Measurements from ENCODE around the gene ULK4.

Gene ULK4

DNA sequence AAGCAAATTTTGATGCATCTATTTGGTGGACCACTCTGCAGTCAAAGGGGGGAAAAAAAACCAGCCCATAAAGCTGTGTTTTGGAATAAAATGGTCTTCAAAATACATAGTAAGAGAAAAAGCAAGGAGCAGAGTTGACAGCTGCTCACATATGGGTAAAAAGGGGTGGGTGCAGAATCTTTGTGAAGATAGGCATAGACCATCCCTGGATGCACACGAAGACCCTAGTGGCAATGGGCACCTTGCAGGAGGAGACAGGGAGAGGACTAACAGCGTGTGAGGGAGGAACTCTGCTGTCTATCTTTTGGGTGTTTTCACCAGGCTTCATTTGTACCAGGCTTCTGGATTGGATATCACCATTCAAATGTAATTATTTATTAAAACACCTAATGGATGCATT is 718.7 kb downstream of the ULK4 start:
- H3K4me3 ChIP-seq (ENCODE audit: low read length) = no peak overlapping the region
- DNase-seq (ENCODE audit: low read depth) = no peak
- TF ChIP-seq, protein P1, sequence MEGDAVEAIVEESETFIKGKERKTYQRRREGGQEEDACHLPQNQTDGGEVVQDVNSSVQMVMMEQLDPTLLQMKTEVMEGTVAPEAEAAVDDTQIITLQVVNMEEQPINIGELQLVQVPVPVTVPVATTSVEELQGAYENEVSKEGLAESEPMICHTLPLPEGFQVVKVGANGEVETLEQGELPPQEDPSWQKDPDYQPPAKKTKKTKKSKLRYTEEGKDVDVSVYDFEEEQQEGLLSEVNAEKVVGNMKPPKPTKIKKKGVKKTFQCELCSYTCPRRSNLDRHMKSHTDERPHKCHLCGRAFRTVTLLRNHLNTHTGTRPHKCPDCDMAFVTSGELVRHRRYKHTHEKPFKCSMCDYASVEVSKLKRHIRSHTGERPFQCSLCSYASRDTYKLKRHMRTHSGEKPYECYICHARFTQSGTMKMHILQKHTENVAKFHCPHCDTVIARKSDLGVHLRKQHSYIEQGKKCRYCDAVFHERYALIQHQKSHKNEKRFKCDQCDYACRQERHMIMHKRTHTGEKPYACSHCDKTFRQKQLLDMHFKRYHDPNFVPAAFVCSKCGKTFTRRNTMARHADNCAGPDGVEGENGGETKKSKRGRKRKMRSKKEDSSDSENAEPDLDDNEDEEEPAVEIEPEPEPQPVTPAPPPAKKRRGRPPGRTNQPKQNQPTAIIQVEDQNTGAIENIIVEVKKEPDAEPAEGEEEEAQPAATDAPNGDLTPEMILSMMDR (conservative IDR thresholded peaks at IDR 0.05; ENCODE audit: low read length) = no peak

DNA sequence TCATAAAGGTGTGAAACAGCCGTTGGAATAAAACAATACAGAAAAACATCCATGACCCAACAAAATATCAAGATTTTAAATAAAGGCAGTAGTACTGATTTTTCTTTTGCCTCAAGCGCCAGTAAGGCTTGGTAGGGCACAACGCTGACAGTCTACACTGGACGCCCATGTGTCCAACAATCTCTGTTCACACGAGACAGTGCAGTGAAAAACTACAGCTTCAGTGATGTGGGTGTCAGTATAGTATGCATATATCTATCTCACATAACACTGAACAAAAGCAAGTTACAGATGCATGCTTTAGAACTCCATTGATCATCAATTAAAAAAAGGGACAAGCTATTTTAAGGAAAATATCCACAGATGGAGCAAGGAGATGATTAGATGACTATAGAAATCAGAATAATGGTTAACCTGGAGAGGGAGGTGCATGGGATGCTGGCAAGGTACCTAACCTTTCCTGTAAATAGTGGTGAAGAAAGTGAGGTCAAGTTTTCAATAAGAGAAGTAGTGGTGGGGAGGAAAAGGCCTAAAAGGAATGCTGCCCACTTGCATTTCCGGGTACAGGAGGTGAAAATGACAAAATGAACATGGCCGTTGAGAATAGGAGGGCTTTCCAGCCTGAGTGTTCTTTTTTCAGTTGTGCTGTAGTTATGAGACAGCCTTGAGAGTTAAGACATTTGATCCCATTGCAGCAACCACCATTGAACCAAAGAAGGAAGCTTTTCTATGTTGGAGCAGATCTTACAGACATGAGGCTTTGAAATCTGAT is 719.9 kb downstream of the ULK4 start:
- TF ChIP-seq, protein P1 (conservative IDR thresholded peaks at IDR 0.05; ENCODE audit: low read length) = no peak
- H3K4me3 ChIP-seq (ENCODE audit: low read length) = no peak overlapping the region
- DNase-seq (ENCODE audit: low read depth) = no peak

DNA sequence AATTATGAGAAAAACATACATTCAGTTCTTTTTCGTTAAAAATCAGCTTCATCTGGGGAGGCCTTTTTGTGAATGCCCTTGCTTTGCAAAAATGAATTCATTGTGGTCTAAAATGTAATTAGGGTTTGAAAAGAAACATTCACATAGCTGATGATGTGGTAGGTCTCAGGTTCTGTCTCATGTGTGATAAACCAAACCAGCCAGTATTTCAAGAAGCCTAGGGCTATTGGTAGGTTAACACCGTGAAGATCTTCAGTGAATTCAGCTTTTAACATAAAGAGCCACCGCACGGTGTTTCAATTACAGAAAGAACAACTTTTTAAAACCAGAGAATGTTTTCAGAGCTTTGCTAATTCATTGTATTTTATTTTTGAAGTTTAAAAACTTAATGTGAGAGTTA is 720.7 kb downstream of the ULK4 start:
- TF ChIP-seq, protein P1 (conservative IDR thresholded peaks at IDR 0.05; ENCODE audit: low read length) = no peak
- DNase-seq (ENCODE audit: low read depth) = no peak
- no peak overlapping the region for H3K4me3 ChIP-seq (ENCODE audit: low read length)

DNA sequence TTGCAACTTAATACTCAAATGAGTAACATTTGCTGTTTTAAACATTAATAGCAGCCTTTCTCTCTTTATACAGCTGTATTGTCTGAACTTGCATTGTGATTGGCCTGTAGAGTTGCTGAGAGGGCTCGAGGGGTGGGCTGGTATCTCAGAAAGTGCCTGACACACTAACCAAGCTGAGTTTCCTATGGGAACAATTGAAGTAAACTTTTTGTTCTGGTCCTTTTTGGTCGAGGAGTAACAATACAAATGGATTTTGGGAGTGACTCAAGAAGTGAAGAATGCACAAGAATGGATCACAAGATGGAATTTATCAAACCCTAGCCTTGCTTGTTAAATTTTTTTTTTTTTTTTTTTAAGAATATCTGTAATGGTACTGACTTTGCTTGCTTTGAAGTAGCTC is 722.3 kb downstream of the ULK4 start:
- H3K4me3 ChIP-seq (ENCODE audit: low read length) = no peak overlapping the region
- peak; percentile 43 for DNase-seq (ENCODE audit: low read depth)
- TF ChIP-seq, protein P1 (conservative IDR thresholded peaks at IDR 0.05; ENCODE audit: low read length) = no peak

DNA sequence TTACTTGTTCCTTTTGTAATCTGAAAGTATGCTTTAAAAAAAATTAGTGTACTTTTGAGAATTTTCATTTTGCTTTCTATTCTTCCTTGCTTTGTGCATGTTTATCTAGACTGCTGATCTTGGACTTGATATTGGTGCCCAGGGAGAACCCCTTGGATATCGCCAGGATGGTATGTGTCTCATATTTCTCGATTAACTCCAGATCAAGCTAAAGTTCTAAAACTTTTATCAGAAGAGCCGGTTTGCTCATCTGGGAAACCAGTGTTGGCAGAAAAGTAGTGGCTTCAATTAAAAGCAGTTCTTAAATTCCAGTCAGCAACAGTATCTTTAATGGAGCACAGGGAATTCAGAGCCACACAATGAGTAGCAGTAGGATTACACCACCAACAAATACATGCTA is 724.0 kb downstream of the ULK4 start:
- TF ChIP-seq, protein P1 (conservative IDR thresholded peaks at IDR 0.05; ENCODE audit: low read length) = no peak
- DNase-seq (ENCODE audit: low read depth) = no peak
- no peak overlapping the region for H3K4me3 ChIP-seq (ENCODE audit: low read length)

DNA sequence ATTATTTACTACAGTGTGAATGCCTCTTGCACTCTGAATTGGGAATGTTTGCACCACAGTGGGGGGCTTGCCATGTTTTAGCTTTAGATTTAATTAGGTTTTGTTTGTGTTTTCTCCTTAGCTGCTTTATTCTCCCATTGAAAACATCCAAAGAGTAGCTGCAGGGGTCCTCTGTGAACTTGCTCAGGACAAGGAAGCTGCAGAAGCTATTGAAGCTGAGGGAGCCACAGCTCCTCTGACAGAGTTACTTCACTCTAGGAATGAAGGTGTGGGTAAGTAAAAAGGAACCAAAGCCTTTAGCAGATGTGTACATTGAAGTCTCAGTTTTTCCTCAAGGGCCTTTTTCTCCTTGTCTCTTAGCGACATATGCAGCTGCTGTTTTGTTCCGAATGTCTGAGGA is 725.7 kb downstream of the ULK4 start:
- DNase-seq (ENCODE audit: low read depth) = no peak
- H3K4me3 ChIP-seq (ENCODE audit: low read length) = no peak overlapping the region
- TF ChIP-seq, protein P1 (conservative IDR thresholded peaks at IDR 0.05; ENCODE audit: low read length) = no peak

Data from AG10803 (cell line).